Measurements from ENCODE around the gene RPS6KB2.
"Not testable (repeated sequence)": the region's sequence is repeated elsewhere in the genome, so short reads cannot be mapped to it uniquely, and the experiment has no call there.

Gene RPS6KB2

GRCh38 chr11:67402192-67402839, 26.0 kb upstream of the RPS6KB2 start:
- Mint-ChIP-seq H3K4me3 (peak overlapping the region; percentile 50), H3K36me3 (ENCODE audit: low read depth) (peaks cover 35% of the 10 kb centered on the region), H3K4me1 (ENCODE audit: low read depth) (peaks cover 87% of the 10 kb centered on the region), H3K27ac (peak overlapping the region; percentile 82)
- intact Hi-C loops (cut with micrococcal nuclease) = loop anchor here (2.0 kb wide), 1 partner anchor 18 kb away; no protein-coding TSS in a partner anchor
- not testable (repeated sequence) for H3K9me3 Mint-ChIP-seq, H3K27me3 Mint-ChIP-seq

- H3K27me3 Mint-ChIP-seq, H3K9me3 Mint-ChIP-seq: not testable (repeated sequence)
- intact Hi-C loops (cut with micrococcal nuclease) = loop anchor here (2.0 kb wide), 1 partner anchor 18 kb away; no protein-coding TSS in a partner anchor
- Mint-ChIP-seq H3K36me3 (ENCODE audit: low read depth) (peaks cover 28% of the 10 kb centered on the region), H3K4me3 (peak overlapping the region; percentile 72), H3K4me1 (ENCODE audit: low read depth) (peaks cover 87% of the 10 kb centered on the region), H3K27ac (peak overlapping the region; percentile 82)
Observed at GRCh38 chr11:67403085-67403484, 25.2 kb upstream of the RPS6KB2 start.

GRCh38 chr11:67404515-67405195, 23.6 kb upstream of the RPS6KB2 start:
- Mint-ChIP-seq H3K27me3 (no peaks in the 10 kb centered on the region), H3K9me3 (no peaks in the 10 kb centered on the region), H3K36me3 (ENCODE audit: low read depth) (peaks cover 12% of the 10 kb centered on the region), H3K4me1 (ENCODE audit: low read depth) (peaks cover 84% of the 10 kb centered on the region), H3K27ac (peak overlapping the region; percentile 82), H3K4me3 (peak overlapping the region; percentile 72)
- intact Hi-C loops (cut with micrococcal nuclease) = no loop called here

GRCh38 chr11:67405196-67405567, 23.1 kb upstream of the RPS6KB2 start:
- peaks cover 7% of the 10 kb centered on the region for H3K36me3 Mint-ChIP-seq (ENCODE audit: low read depth)
- intact Hi-C loops (cut with micrococcal nuclease) = no loop called here
- no peaks in the 10 kb centered on the region for H3K27me3 Mint-ChIP-seq
- H3K4me1 Mint-ChIP-seq (ENCODE audit: low read depth) = peaks cover 83% of the 10 kb centered on the region
- no peaks in the 10 kb centered on the region for H3K9me3 Mint-ChIP-seq
- no peak overlapping the region for H3K4me3 Mint-ChIP-seq
- peak overlapping the region; percentile 82 for H3K27ac Mint-ChIP-seq

- H3K27me3 Mint-ChIP-seq = peaks cover 3% of the 10 kb centered on the region
- no peak overlapping the region for H3K4me3 Mint-ChIP-seq
- peak overlapping the region; percentile 82 for H3K27ac Mint-ChIP-seq
- intact Hi-C loops (cut with micrococcal nuclease) = no loop called here
- no peaks in the 10 kb centered on the region for H3K9me3 Mint-ChIP-seq
- H3K4me1 Mint-ChIP-seq (ENCODE audit: low read depth) = peaks cover 76% of the 10 kb centered on the region
- peaks cover under 1% of the 10 kb centered on the region for H3K36me3 Mint-ChIP-seq (ENCODE audit: low read depth)
Observed at GRCh38 chr11:67405688-67406339, 22.5 kb upstream of the RPS6KB2 start.

- intact Hi-C loops (cut with micrococcal nuclease) = no loop called here
- Mint-ChIP-seq H3K36me3 (ENCODE audit: low read depth) (no peaks in the 10 kb centered on the region), H3K4me1 (ENCODE audit: low read depth) (peaks cover 75% of the 10 kb centered on the region), H3K4me3 (no peak overlapping the region), H3K27me3 (peaks cover 10% of the 10 kb centered on the region), H3K9me3 (no peaks in the 10 kb centered on the region), H3K27ac (peak overlapping the region; percentile 71)
Observed at GRCh38 chr11:67406420-67406968, 21.8 kb upstream of the RPS6KB2 start.

GRCh38 chr11:67406969-67407687, 21.2 kb upstream of the RPS6KB2 start:
- Mint-ChIP-seq H3K4me3 (no peak overlapping the region), H3K27me3 (peaks cover 16% of the 10 kb centered on the region)
- intact Hi-C loops (cut with micrococcal nuclease) = no loop called here

GRCh38 chr11:67407688-67408163, 20.6 kb upstream of the RPS6KB2 start:
- H3K36me3 Mint-ChIP-seq (ENCODE audit: low read depth) = no peaks in the 10 kb centered on the region
- peaks cover 73% of the 10 kb centered on the region for H3K4me1 Mint-ChIP-seq (ENCODE audit: low read depth)
- H3K27ac Mint-ChIP-seq = peak overlapping the region; percentile 71
- no peak overlapping the region for H3K4me3 Mint-ChIP-seq
- intact Hi-C loops (cut with micrococcal nuclease) = no loop called here
- peaks cover 22% of the 10 kb centered on the region for H3K27me3 Mint-ChIP-seq
- H3K9me3 Mint-ChIP-seq = no peaks in the 10 kb centered on the region

More at GRCh38 chr11:67406969-67407687, 21.2 kb upstream of the RPS6KB2 start:
- peak overlapping the region; percentile 71 for H3K27ac Mint-ChIP-seq
- peaks cover 72% of the 10 kb centered on the region for H3K4me1 Mint-ChIP-seq (ENCODE audit: low read depth)
- no peaks in the 10 kb centered on the region for H3K9me3 Mint-ChIP-seq
- H3K36me3 Mint-ChIP-seq (ENCODE audit: low read depth) = no peaks in the 10 kb centered on the region

- peaks cover 31% of the 10 kb centered on the region for H3K27me3 Mint-ChIP-seq
- intact Hi-C loops (cut with micrococcal nuclease) = no loop called here
- H3K9me3 Mint-ChIP-seq = no peaks in the 10 kb centered on the region
Observed at GRCh38 chr11:67408437-67409200, 19.7 kb upstream of the RPS6KB2 start.

GRCh38 chr11:67409261-67409666, 19.0 kb upstream of the RPS6KB2 start:
- intact Hi-C loops (cut with micrococcal nuclease) = no loop called here

More at GRCh38 chr11:67408437-67409200, 19.7 kb upstream of the RPS6KB2 start:
- Mint-ChIP-seq H3K36me3 (ENCODE audit: low read depth) (no peaks in the 10 kb centered on the region), H3K4me3 (no peak overlapping the region), H3K4me1 (ENCODE audit: low read depth) (peaks cover 73% of the 10 kb centered on the region), H3K27ac (peak overlapping the region; percentile 47)

GRCh38 chr11:67409781-67410368, 18.4 kb upstream of the RPS6KB2 start:
- Mint-ChIP-seq H3K9me3 (no peaks in the 10 kb centered on the region), H3K4me3 (peak overlapping the region; percentile 23), H3K27me3 (peaks cover 44% of the 10 kb centered on the region), H3K36me3 (ENCODE audit: low read depth) (no peaks in the 10 kb centered on the region), H3K27ac (no peak overlapping the region), H3K4me1 (ENCODE audit: low read depth) (peaks cover 62% of the 10 kb centered on the region)
- intact Hi-C loops (cut with micrococcal nuclease) = no loop called here

More at GRCh38 chr11:67409261-67409666, 19.0 kb upstream of the RPS6KB2 start:
- Mint-ChIP-seq H3K27ac (peak overlapping the region; percentile 47), H3K27me3 (peaks cover 38% of the 10 kb centered on the region), H3K4me1 (ENCODE audit: low read depth) (peaks cover 67% of the 10 kb centered on the region), H3K36me3 (ENCODE audit: low read depth) (no peaks in the 10 kb centered on the region), H3K4me3 (no peak overlapping the region), H3K9me3 (no peaks in the 10 kb centered on the region)

- intact Hi-C loops (cut with micrococcal nuclease) = no loop called here
- Mint-ChIP-seq H3K9me3 (no peaks in the 10 kb centered on the region), H3K4me3 (no peak overlapping the region), H3K4me1 (ENCODE audit: low read depth) (peaks cover 62% of the 10 kb centered on the region), H3K36me3 (ENCODE audit: low read depth) (no peaks in the 10 kb centered on the region), H3K27ac (no peak overlapping the region), H3K27me3 (peaks cover 49% of the 10 kb centered on the region)
Observed at GRCh38 chr11:67410369-67410831, 17.9 kb upstream of the RPS6KB2 start.
